ENCODE data around the gene KRTAP5-2.

DNA sequence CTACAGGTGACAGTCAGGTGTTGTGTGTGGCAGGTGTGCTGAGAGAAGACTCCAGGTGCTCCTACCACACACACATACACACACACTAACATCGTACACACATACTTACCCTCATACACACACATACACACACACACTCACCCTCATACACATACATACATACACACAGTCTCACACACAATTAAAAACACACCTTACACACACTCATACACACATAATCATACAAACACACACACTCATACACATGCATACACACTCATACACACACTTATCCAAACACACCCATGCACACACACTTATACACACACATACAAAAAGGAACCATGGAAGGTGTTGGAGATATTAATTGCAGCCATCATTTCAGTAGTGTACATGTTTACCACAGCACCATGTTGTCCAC is 5.5 kb upstream of the KRTAP5-2 start:
- TF ChIP-seq, protein P1, sequence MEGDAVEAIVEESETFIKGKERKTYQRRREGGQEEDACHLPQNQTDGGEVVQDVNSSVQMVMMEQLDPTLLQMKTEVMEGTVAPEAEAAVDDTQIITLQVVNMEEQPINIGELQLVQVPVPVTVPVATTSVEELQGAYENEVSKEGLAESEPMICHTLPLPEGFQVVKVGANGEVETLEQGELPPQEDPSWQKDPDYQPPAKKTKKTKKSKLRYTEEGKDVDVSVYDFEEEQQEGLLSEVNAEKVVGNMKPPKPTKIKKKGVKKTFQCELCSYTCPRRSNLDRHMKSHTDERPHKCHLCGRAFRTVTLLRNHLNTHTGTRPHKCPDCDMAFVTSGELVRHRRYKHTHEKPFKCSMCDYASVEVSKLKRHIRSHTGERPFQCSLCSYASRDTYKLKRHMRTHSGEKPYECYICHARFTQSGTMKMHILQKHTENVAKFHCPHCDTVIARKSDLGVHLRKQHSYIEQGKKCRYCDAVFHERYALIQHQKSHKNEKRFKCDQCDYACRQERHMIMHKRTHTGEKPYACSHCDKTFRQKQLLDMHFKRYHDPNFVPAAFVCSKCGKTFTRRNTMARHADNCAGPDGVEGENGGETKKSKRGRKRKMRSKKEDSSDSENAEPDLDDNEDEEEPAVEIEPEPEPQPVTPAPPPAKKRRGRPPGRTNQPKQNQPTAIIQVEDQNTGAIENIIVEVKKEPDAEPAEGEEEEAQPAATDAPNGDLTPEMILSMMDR (IDR thresholded peaks at IDR 0.05), result no peak
- TF ChIP-seq POLR2AphosphoS5 (IDR thresholded peaks at IDR 0.05), result no peak
- no peak for TF ChIP-seq POLR2A (IDR thresholded peaks at IDR 0.05)
